ENCODE measurements around the gene RGS3.
"Not testable (repeated sequence)": the region's sequence is repeated elsewhere in the genome, so short reads cannot be mapped to it uniquely, and the experiment has no call there.

The RGS3 gene

DNA sequence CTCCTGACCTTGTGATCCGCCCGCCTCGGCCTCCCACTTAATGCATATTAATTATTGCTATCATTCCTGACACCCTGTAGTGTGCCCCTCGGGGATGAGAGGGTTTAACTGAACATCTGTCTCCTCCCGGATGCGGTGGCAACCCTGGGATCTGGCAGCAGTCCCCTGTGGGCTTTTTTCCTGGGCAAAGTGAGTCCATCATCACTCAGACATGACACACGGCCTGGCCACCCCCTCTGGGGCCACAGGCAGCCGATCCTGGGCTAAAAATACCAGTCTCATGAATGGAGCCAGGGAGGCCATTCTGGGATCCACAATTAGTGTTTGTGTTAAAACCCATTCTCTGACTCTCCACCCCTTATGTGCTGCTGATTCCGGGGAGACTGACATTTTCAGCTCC lies 161.2 kb downstream of the RGS3 start:
- peak; percentile 18 for DNase-seq

DNA sequence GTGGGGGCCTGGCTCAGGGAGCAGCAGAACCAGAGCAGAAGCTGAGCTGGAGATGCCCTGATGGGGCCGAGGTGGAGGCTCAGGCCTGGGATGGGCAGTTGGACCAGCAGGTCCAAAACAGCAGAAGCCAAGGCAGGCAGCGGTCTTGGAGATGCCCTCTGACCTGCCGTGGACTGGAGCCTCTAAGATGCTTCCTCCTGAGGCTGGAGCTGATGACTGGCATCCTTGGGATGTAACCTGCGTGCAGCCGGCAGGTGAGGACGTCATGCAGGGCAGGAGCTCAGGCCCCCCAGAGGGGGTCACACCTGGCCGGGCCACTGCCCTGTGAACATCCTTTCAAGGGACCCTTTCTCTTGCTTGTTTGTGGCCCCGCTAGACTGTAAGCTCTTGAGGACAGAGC lies 162.0 kb downstream of the RGS3 start:
- DNase-seq = peak; percentile 14

DNA sequence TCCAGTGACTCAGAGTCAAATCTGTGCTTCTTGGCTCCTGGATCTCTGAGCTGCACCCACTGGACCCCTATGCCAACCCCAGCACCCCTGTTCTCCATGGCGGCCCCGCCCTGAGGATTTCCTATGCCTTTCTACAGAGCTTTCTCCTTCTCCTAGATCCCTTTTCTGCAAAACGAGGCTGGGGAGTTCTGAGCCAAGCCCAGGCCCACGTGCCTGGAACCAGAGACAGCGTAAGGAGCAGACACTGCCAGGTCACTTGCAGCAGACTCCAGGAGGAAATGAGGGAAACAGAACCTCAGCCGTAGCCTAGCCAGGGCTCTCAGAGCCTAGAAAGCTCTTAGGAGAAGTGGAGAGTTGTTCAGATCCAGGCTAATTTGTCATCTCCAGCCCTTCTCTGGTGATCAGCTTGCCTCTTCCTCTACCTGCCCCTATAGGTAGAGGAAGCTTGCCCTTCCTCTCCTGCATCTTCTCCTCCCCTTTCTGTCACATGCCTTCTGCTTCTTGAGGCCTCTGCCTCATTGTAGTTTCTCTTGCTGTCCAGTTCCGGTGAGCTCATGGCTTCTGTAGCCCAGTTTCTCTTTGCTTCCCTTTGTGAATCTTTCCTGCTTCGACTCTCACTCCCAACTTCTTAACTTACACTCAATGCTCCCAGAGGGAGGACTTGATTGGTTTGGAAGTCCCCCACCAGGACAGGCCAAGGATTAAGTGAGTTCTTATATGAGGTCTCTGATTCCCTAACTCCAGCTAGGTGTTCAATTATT lies 163.4 kb downstream of the RGS3 start:
- peak; percentile 13 for DNase-seq

DNA sequence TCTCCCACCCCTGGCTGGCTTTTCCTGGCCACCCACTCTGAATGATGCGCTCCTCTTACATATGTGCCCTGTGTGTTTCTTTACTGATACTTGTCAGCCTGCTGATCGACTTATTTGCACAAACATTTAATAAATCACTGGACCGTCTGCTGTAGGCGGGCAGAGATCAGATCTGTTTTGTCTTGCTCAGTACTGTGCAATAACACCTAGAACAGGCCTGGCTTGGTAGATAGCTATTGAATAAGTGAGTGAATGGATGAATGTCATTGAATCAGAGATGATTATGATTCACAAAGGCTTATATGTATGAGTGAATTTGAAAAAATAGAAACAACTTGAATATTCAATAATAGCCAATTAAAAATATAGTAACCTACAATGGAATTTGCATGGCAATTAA lies 165.1 kb downstream of the RGS3 start:
- DNase-seq = no peak

DNA sequence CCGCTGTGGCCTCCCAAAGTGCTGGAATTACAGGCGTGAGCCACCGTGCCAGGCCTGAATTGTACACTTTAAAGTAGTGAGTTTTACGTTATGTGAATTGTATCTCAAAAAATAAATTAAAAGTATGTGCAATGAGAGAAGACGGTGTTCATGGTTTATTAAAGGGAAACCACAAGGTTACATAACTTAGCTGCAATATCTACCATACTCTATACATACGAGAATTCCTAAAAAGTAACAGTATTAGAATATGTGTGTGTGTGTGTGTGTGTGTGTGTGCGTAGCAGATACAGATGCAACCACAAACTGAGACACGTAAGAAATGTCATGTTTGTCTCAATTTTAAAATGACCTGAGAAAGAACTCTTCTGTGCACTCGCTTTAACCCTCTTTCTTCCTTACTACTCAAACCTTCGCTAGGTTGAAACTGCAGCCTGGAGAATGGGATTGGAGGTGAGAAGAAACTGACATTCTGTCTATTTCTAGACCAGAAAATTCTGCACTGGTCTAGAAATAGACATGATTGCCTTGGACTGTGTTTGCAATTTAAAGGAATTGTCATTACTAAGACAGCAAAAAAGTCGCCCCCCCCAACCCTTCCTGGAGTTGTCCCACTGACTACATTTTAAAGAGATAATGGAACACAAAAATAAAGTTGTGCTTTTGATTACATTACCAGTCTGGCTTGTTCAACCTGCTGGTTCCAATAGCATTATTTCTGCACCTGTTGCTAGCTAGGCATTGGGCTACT lies 167.0 kb downstream of the RGS3 start:
- no peak for DNase-seq

DNA sequence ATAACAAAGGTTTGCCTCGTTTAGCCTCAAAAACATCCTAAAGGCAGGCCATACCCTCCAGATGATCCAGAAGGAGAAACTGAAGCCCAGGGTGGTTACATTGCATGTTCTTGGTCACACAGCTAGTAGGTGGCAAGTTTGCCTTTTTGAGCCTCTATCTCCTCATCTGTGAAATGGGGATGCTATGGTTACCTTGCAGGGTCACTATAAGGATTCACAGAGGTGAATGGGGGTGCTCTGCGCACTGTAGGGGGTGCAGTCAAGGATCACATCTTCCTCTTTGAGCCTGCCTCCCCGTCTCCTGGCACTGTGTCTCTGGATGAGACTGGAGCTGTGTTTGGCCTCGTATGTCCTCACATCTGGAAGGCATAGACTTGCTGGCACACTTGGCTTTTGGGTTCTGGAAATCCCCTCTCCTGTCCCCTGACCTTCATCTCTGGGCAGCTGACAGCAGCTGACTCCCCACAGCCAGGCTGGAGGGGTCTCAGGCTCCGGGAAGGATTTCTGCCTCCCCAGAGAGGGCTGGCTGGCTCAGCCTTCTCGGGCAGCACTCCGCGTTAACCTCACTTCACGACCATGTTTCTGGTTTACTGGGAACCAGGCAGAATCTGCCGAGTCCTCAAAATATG lies 167.7 kb downstream of the RGS3 start:
- DNase-seq = no peak

DNA sequence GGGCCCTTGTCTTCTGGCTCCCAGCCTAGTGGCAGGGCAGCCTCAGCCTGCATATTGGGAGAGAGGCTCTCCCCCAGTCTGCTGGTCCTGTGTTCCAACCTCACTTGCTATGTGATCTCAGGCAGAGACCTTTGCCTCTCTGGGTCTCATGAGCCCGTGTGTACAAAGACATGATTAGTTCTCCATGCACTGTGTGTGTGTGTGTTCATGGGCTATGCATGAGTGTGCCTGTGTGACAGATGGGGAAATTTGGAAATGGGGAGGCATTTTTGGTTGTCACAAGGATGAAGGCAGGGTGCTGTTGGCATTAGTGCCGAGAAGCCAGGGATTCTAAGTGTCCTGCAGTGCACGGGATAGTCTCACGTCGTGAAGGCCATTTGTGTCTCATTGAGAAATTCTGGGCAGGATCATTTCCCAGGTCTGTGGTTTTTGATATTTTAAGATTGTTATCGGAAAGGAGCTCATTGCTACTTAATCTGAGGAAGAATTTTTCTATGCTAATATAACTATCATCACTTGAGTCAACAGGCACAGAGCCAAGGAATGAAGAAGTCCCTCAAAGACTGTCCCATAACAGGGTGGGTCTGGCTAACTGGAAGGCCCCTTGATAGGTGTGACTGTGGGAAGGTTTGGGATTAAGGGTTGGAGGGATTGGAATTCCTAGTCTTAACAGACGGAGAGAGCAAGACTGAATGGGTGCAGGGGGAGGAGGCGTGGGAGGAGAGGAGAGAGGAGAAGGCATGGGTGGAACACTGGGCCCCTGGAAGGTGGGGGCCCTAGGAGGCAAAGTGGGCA lies 168.5 kb downstream of the RGS3 start:
- peak; percentile 7 for DNase-seq

DNA sequence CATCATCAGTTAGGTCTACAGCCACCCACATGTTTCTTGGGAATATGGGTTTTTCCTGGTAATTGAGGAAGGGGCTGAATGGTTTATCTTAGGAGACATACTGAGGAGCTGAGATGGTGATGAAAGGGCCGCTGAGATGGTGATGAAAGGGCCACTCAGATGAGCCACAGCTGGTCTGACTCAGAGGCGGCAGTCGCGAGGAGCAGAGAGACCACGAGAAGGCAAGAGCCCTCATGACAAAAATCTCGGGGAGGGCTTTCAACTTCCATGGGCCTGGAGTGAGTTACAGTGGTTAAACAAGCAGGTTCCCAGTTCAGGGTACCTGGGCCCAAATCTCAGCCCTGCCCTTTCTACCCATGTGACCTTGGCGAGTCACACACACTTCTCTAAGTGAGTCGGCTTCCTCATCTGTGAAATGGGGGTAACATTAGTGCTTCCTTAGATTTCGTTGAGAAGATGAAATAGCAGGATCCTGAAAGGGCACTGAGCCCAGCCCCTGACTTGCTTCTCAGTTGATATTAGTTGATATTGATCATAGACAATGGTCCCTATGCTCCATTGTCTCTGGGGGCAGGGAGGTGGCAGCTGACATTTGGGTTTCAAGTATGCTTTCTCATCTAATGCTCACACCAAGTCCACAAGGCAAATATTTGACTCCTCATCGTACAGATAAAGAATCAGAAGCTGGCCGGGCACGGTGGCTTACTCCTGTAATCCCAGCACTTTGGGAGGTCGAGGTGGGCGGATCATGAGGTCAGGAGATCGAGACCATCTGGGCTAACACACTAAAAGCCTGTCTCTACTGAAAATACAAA lies 169.5 kb downstream of the RGS3 start:
- DNase-seq = peak; percentile 24

DNA sequence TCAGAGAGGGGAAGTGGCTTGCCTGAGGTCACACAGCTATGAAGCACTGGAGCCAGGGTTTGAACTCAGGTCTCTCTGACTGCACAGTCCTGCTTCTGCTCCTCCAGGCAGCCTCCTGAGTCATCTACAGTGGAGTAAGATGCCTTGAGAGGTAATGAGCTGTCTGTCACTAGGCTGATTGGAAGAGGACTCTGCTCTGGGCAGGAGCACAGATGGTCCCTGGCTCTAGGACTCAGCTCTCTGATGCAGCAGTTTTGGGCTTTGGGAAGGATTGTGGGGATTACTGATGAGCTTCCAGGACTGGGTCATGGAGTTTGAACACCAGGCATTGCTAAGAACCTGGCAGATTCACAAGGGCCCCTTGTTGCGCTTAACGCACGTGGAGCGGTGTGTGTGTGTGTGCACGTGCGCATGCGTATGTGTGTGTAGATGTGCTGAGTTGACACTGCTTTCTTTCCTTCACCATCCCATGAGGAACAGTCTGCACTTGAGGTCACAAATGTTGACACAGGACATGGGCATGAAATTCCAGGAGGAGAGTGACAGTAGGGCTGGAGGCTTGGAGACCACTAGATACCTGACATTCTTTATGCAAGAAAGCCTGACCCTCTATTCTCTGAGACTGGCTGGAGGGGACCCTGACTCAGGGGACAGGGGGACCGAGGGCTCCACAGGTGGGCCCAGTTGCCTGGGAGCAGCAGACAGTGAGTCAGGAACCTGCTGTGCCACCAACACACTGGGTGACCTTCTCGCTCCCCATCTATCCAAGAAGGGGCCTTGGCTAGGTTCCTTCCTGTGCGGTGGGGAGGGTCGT lies 170.5 kb downstream of the RGS3 start:
- peak; percentile 27 for DNase-seq

DNA sequence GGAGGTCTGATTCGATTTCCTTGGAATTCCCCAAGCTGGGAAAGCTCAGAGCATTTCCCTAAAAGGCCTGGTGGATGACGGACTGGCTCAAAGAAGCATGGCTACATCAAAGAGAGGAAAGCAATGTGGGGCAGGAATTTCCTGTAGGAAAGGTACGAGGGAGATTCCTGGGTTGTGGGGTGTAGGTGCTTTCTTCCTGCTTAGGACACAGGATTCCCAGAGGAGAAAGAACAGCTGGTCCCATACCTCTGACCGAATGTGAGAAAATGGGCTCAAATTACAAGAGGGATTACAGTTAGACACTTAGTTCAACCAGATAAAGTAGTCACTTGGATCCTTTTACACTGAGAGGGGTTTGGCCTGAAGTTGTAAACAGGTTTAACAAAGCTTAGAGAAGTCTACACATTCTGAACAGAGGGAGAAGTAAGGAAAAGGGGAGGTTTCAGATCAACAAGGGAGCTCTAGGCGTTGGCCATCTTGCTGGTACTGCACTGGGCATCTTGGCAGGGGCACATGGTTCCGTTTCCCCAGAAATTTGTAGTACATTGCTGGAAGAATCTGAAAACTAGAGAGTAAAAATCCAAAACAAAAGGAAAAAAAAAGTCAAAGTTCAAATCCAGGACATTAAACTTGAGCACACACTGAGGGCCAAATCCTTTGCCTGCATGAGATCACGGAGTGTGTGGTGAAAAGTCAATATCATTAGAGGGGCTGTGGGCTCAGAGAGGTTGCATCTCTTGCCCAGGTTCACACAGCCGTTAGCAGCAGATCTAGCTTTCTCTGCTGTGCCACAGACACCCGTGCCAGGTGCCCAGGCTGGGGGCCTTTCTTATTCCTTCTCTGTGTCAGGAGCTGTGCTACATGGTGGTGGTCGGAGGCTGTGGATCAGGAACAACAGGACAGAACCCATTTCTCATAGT lies 171.3 kb downstream of the RGS3 start:
- peak; percentile 2 for DNase-seq

DNA sequence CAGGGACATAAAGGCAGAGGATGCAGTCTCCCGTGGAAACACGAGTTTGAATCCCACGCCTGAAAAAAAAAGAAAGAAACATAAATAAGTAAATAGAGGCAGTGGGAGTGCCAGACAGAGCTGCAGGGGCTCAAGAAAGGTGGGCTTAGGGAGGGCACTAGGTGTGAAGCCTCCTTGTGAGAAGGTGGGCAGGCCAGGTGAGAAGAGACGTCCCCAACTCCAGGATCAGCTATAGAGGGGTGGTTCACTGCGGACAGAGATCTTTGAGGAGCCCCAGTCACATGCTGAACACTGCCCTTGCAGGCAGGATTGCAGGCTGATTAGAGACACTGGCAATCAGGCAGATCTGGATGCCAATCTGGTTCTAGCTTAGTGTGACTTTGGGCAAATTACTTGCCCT lies 172.1 kb downstream of the RGS3 start:
- peak; percentile 25 for DNase-seq

DNA sequence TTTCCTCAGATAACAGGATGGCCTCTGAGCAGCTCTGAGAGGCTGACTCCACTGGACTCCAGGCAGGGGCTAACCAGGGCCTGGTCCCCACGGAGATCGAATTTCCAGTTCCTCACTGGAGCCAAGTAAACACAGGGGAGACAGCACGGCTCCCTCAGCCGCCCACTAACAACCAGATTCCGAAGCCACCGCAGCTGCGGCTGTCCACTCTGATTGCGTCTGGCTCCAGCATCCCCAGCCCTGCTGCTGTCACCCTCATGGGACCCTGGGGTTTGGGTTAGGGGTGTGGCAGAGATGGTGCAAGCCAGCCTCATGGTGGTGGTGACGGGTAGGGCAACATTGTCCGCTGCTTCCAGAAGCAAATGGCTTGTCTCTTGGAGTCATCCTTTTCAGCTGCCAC lies 172.6 kb downstream of the RGS3 start:
- DNase-seq = peak; percentile 9

DNA sequence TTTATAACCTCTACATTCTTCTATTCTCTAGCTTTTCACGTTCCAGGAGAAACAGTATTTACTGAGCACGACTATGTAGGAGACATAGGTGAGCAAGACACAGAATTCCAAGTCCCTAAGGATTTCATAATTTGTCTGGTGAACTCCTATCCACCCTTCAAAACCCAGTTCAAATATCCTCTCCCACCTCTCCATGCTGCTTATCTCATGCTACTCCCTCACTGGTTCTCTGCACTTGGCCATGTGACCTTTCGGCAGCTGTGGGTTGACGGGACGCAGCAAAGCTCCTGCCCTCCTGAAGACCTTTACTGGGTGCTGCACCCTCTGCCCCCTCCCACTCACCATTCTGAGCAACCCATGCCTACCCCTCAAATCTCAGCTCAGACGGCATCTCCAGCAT lies 173.2 kb downstream of the RGS3 start:
- no peak for DNase-seq

DNA sequence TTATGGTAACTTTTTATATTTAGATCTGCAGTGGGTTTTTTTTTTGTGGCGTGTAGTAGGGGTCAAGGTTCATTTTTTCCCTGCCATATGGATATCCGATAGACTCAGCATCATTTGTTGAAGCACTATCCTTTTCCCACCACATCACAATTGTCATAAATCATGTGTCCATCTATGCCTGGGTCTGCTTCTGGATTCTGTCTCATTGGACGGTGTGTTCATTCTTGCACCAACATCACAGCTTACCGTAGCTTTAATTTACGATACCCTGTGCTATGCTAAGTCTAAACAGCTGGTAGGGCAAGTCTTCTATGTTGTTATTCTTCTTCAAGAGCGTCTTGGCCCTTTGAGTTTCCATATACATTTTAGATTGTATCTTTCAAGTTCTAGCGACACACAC lies 175.0 kb downstream of the RGS3 start:
- no peak for DNase-seq

DNA sequence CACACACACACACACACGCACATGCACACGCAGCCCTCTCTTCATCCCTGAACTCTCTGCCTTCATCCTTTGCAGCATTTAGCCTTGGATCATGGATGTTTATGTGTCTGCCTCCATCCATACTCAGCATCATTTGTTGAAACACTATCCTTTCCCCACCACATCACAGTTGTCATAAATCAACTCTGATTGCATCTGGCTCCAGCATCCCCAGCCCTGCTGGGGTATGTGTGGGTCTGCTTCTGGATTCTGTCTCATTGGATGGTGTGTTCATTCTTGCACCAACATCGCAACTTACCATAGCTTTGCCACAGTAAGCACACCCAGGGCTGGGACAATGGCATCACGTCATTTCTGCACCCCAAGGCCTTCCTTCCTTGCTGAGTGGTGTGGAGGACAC lies 175.4 kb downstream of the RGS3 start:
- DNase-seq = no peak

DNA sequence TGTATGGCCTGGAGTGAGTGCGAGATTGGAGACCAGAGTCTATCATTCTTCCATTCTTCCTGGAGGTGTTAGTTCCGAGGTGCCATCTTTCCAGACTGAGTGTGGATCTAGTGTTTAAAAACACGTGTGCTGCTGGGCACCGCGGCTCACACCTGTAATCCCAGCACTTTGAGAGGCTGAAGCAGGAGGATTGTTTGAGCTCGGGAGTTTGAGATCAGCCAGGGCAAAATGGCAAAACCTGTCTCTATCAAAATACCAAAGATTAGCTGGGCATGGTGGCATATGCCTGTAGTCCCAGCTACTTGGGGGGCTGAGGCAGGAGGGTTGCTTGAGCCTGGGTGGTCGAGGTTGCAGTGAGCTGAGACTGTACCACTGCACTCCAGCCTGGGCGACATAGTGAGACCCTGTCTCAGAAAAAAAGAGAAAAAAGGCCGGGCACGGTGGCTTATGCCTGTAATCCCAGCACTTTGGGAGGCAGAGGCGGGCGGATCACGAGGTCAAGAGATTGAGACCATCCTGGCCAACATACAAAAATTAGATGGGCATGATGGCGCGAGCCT lies 176.0 kb downstream of the RGS3 start:
- not testable (repeated sequence) for DNase-seq

DNA sequence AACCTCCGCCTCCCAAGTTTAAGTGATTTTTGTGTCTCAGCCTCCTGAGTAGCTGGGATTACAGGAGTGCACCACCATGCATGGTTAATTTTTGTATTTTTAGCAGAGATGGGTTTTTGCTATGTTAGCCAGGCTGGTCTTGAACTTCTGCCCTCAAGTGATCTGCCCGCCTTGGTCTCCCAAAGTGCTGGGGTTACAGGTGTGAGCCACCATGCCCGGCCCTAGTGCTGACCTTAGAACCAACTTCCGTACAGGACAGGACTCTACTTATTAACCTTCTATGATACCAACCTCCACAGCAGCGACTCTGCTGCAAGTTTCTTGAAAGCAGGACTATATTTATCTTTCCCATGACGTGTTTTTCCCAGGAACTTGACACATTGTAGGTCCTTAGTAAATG lies 176.9 kb downstream of the RGS3 start:
- DNase-seq = no peak

DNA sequence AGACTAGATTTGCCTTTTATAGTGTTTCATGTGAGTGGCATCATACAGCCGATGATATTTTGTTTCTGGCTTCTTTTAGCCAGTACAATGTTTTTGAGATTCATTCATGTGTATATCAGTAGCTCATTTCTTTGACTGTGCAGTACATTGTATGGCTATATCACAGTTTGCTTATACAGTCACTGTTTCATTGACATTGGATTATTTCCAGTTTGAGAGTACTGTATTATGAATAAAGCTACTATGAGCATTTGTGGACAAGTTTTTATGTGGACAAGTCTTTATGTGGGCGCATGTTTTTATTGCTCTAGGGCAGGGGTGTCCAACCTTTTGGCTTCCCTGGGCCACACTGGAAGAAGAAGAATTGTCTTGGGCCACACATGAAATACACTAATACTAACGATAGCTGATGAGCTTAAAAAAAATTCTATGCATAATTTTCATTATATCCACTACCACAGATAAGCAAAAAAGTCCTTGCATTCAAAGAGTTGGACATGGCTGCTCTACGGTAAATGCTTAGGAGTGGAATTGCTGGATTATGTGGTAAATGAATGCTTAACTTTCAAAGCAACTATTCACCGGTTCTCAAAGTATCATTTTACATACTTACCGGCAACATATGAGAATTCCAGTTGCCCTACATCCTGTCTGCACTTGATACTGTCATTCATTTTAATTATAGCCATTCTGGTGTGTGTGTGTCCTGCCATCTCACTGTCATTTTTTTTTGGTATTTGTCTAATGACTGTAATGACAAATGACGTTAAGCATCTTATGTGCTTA lies 177.8 kb downstream of the RGS3 start:
- DNase-seq = no peak

DNA sequence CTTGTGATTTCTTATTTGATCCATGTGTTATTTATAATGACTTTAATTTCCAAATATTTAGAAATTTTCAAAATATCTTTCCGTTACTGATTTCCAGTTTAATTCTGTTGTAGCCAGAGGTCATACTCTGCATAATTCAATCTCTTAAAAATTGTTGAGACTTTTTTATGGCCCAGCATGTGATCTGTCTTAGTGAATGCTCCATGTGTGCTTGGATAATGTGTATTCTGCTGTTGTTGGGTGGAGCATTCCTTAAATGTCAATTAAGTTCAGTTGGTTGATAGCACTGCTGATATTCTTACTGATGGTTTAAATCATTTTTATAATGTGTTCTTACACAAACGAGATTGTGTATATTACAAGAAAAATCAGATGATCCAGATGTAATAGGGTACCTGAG lies 180.8 kb downstream of the RGS3 start:
- no peak for DNase-seq
